ENCODE measurements around the gene RPS15. TPM values are rescaled to one million over a fixed set of nuclear protein-coding genes. Genes with fewer than 3 reads are reported as not detected.

RPS15 gene
- polyA plus RNA-seq, 1 donor: 1,404 TPM

DNA sequence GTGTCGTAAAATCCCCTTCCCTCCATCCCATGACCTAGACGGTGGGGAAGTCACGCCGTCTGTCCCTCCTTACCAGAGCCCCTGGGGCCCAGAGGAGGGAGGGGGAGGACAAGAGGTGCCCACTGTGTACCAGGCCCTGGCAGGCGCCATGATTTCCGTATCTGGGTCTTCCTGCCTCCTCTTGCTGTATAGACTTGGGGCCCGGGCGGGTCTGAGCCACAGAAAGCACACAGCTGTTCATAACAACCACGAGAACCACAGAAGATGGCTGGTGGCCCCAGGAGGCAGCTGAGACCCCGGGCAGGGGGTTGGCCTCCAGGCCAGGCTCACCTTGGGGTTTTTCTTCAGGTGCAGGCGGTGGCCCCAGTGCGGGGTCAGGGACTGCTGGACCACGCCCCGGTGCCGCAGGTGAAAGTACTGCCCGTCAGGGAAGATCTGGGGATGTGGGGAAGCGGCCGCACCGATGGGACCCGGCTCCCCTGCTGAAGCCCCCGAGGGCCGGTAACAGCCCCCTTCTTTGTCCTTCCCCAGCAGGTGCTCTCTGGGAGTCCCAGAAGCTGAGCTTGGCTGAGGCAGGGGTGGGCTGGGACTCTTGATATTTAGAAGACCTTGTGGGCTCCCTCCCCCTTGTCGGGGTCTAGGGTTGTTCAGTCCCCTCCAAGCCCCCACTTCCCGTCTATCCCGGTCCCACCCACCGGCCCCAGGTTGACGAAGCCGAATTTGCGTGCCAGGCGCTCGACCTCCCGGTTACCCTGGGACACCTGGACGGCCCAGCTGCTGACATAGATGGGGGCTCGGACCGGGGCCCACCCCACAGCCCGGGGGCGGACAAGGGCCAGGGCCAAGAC is 51.5 kb downstream of the RPS15 start:
- peak in 1 of 2 donors; percentile 50 for DNase-seq
- Histone ChIP-seq H3K4me3 (ENCODE audit: low read length) (peak overlapping the region; percentile 62), H3K4me1 (ENCODE audit: control insufficient read depth, insufficient read depth, low read length) (peaks cover 28% of the 10 kb centered on the region), H3K36me3 (ENCODE audit: control insufficient read depth, insufficient read depth, low read length) (no peaks in the 10 kb centered on the region), H3K9me3 (ENCODE audit: control insufficient read depth, low read depth, low read length) (no peaks in the 10 kb centered on the region), H3K27ac (ENCODE audit: low read length) (peak overlapping the region; percentile 65), H3K27me3 (ENCODE audit: control insufficient read depth, insufficient read depth, low read length) (peaks cover 5% of the 10 kb centered on the region)
- WGBS (ENCODE audit: insufficient coverage, low lambda C conversion rate): no CpG with 5 or more reads among the region's 37 CpGs

Other genes starting within 250 kb of the RPS15 start
- 67.1 TPM for gene STK11, start 232.6 kb upstream of the RPS15 start, polyA plus RNA-seq
- 2.0 TPM for gene CBARP, start 200.4 kb upstream of the RPS15 start, polyA plus RNA-seq
- 136 TPM for gene ATP5F1D, start 196.6 kb upstream of the RPS15 start, polyA plus RNA-seq
- gene MIDN, start 189.8 kb upstream of the RPS15 start, polyA plus RNA-seq: 110 TPM
- 564 TPM for gene CIRBP, start 169.1 kb upstream of the RPS15 start, polyA plus RNA-seq
- 37.4 TPM for gene FAM174C, start 162.9 kb upstream of the RPS15 start, polyA plus RNA-seq
- gene EFNA2, start 152.5 kb upstream of the RPS15 start, polyA plus RNA-seq: 25.6 TPM
- 91.9 TPM for gene NDUFS7, start 54.5 kb upstream of the RPS15 start, polyA plus RNA-seq
- gene GAMT, start 36.9 kb upstream of the RPS15 start, polyA plus RNA-seq: 16.0 TPM
- gene DAZAP1, start 30.8 kb upstream of the RPS15 start, polyA plus RNA-seq: 97.8 TPM
- gene APC2, start 11.7 kb downstream of the RPS15 start, polyA plus RNA-seq: 5.6 TPM
- gene C19orf25, start 40.8 kb downstream of the RPS15 start, polyA plus RNA-seq: 29.8 TPM
- gene PCSK4, start 52.0 kb downstream of the RPS15 start, polyA plus RNA-seq: 4.7 TPM
- gene REEP6, start 52.8 kb downstream of the RPS15 start, polyA plus RNA-seq: 228 TPM
- gene ADAMTSL5, start 74.6 kb downstream of the RPS15 start, polyA plus RNA-seq: 24.9 TPM
- 0.09 TPM for gene PLK5, start 85.7 kb downstream of the RPS15 start, polyA plus RNA-seq
- 17.8 TPM for gene MEX3D, start 129.9 kb downstream of the RPS15 start, polyA plus RNA-seq
- 59.1 TPM for gene MBD3, start 154.5 kb downstream of the RPS15 start, polyA plus RNA-seq
- gene UQCR11, start 167.1 kb downstream of the RPS15 start, polyA plus RNA-seq: 124 TPM
- gene TCF3, start 214.2 kb downstream of the RPS15 start, polyA plus RNA-seq: 74.3 TPM

All from large intestine (tissue), 3 donors.